DND-41 (cell line): Measurements from ENCODE around the gene TSPOAP1.

Experiments
- ATAC-seq: fragments of 200-7000 bp; cut with Tn5 transposase; 3 replicates; pipeline ENCODE4 v1.9.1; 2021; ENCODE audit warnings: low read depth; ENCODE audit not compliant: insufficient read depth
- DNase-seq: peaks from one replicate; pipeline ENCODE4 v3.0.0-alpha.2; 2020
- H2AFZ ChIP-seq: 2 replicates; pipeline ENCODE4 v1.6.0; 2012; ENCODE audit warnings: low read depth, low read length
- H3K27ac ChIP-seq: 2 replicates; pipeline ENCODE4 v1.5.1; 2012; ENCODE audit warnings: low read length, inconsistent platforms
- H3K27me3 ChIP-seq: fragments of 200-600 bp; sonication (generic); 2 replicates; pipeline ENCODE4 v1.6.0; 2012; ENCODE audit warnings: low read length, mild to moderate bottlenecking, inconsistent platforms; ENCODE audit not compliant: insufficient read depth, poor library complexity
- H3K36me3 ChIP-seq: 2 replicates; pipeline ENCODE4 v1.5.1; 2012; ENCODE audit warnings: low read length, inconsistent platforms; ENCODE audit not compliant: insufficient read depth
- H3K4me1 ChIP-seq: 2 replicates; pipeline ENCODE4 v1.5.1; 2012; ENCODE audit warnings: mild to moderate bottlenecking, low read length; ENCODE audit not compliant: insufficient read depth
- H3K4me2 ChIP-seq: 2 replicates; pipeline ENCODE4 v1.6.0; 2012; ENCODE audit warnings: mild to moderate bottlenecking, moderate library complexity, low read length, inconsistent platforms; ENCODE audit not compliant: insufficient read depth
- H3K4me3 ChIP-seq, 2 experiments: fragments of 200-600 bp in 1 of 2; shearing (Covaris generic) in 1 of 2; 2 replicates each; pipeline ENCODE4 v1.5.1; 2012 to 2016; ENCODE audit warnings: inconsistent platforms in 2 of 2, low read length in 2 of 2, mild to moderate bottlenecking in 2 of 2, low read depth in 1 of 2, moderate library complexity in 1 of 2
- H3K79me2 ChIP-seq: 2 replicates; pipeline ENCODE4 v1.6.0; 2012; ENCODE audit warnings: low read length, inconsistent platforms; ENCODE audit not compliant: insufficient read depth
- H3K9ac ChIP-seq: 2 replicates; pipeline ENCODE4 v1.6.0; 2012; ENCODE audit warnings: low read depth, mild to moderate bottlenecking, inconsistent platforms, low read length, moderate library complexity
- H3K9me3 ChIP-seq: 2 replicates; pipeline ENCODE4 v1.5.1; 2012; ENCODE audit warnings: low read length, moderate library complexity, mild to moderate bottlenecking, inconsistent platforms; ENCODE audit not compliant: insufficient read depth, severe bottlenecking
- H4K20me1 ChIP-seq: 2 replicates; pipeline ENCODE4 v1.6.0; 2012; ENCODE audit warnings: low read length; ENCODE audit not compliant: insufficient read depth
- EZH2 ChIP-seq: IDR thresholded peaks from 3 replicates; pipeline ENCODE4 v1.6.1; 2012; ENCODE audit warnings: borderline replicate concordance, low read depth, mild to moderate bottlenecking, moderate library complexity, low read length, inconsistent platforms; ENCODE audit not compliant: severe bottlenecking
- TF ChIP-seq, protein P1 (sequence below): IDR thresholded peaks from 2 replicates; pipeline ENCODE4 v1.5.1; 2012; ENCODE audit warnings: borderline replicate concordance, low read length, moderate library complexity, mild to moderate bottlenecking; ENCODE audit not compliant: poor library complexity, severe bottlenecking; ENCODE audit errors: extremely low read depth

TSPOAP1 gene

GRCh38 chr17:58268326-58268725 lies 60.3 kb downstream of the TSPOAP1 start:
- no peaks in the 10 kb centered on the region for H3K9me3 ChIP-seq
- H3K4me3 ChIP-seq = no peak overlapping the region
- H3K9ac ChIP-seq = no peak overlapping the region
- peaks cover 33% of the 10 kb centered on the region for H3K27me3 ChIP-seq
- H3K27ac ChIP-seq = no peak overlapping the region
- no peak for DNase-seq
- no peaks in the 10 kb centered on the region for H3K79me2 ChIP-seq
- no peak overlapping the region for H2AFZ ChIP-seq
- TF ChIP-seq, protein P1, sequence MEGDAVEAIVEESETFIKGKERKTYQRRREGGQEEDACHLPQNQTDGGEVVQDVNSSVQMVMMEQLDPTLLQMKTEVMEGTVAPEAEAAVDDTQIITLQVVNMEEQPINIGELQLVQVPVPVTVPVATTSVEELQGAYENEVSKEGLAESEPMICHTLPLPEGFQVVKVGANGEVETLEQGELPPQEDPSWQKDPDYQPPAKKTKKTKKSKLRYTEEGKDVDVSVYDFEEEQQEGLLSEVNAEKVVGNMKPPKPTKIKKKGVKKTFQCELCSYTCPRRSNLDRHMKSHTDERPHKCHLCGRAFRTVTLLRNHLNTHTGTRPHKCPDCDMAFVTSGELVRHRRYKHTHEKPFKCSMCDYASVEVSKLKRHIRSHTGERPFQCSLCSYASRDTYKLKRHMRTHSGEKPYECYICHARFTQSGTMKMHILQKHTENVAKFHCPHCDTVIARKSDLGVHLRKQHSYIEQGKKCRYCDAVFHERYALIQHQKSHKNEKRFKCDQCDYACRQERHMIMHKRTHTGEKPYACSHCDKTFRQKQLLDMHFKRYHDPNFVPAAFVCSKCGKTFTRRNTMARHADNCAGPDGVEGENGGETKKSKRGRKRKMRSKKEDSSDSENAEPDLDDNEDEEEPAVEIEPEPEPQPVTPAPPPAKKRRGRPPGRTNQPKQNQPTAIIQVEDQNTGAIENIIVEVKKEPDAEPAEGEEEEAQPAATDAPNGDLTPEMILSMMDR = no peak
- TF ChIP-seq EZH2 = no peak
- H3K36me3 ChIP-seq = no peaks in the 10 kb centered on the region
- H3K4me2 ChIP-seq = no peak overlapping the region
- H4K20me1 ChIP-seq = no peaks in the 10 kb centered on the region
- no peaks in the 10 kb centered on the region for H3K4me1 ChIP-seq
- no peak for ATAC-seq

DNA sequence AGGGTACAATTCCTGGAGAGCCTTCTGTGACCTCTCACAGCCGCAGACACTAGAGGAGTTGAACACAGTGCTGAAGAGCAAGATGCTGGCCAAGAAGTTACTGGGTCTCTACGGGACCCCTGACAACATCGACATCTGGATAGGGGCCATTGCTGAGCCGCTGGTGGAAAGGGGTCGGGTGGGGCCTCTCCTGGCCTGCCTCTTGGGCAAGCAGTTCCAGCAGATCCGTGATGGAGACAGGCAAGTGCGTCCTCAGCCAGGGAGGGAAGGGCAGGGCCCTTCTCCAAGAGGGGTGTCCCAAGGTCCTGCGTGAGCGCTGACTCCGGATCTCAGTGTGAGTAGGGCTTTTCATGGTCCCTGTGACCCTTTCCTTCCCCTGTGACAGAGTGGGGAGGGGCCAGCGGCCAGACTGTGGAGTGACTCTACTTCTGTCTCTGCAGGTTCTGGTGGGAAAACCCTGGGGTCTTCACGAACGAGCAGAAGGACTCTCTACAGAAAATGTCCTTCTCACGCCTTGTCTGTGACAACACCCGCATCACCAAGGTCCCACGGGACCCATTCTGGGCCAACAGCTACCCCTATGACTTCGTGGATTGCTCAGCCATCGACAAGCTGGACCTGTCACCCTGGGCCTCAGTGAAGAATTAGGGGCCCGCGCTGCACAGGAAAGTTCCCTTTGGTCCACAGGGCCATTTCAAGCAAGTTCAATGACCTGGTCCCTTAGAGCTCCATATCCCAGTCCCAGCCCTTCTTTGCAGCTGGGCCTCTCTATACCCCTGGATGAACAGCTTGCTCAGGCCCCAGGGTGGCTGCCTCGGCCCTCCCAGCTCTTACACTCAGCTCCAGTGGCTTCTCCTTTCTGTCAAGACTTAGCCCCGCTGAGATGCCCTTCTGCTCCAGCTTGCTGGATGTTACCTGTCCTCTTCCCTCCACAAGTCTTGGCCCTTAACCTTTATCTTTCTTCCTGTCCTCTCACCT lies 61.0 kb downstream of the TSPOAP1 start:
- ATAC-seq (no peak), DNase-seq (no peak)
- Histone ChIP-seq H3K36me3 (no peaks in the 10 kb centered on the region), H3K9ac (no peak overlapping the region), H3K79me2 (no peaks in the 10 kb centered on the region), H3K4me2 (no peak overlapping the region), H4K20me1 (no peaks in the 10 kb centered on the region), H3K4me1 (no peaks in the 10 kb centered on the region), H2AFZ (no peak overlapping the region), H3K4me3 (no peak overlapping the region), H3K27ac (no peak overlapping the region), H3K9me3 (no peaks in the 10 kb centered on the region), H3K27me3 (peaks cover 39% of the 10 kb centered on the region)
- no peak for TF ChIP-seq EZH2
- TF ChIP-seq, protein P1 = no peak

- no peak overlapping the region for H3K4me2 ChIP-seq
- no peak for TF ChIP-seq EZH2
- TF ChIP-seq, protein P1 = no peak
- H3K9me3 ChIP-seq = no peaks in the 10 kb centered on the region
- no peak overlapping the region for H3K4me3 ChIP-seq
- H4K20me1 ChIP-seq = no peaks in the 10 kb centered on the region
- peaks cover 50% of the 10 kb centered on the region for H3K27me3 ChIP-seq
- no peak overlapping the region for H2AFZ ChIP-seq
- ATAC-seq (no peak), DNase-seq (no peak)
- H3K79me2 ChIP-seq = no peaks in the 10 kb centered on the region
- H3K4me1 ChIP-seq = no peaks in the 10 kb centered on the region
- H3K27ac ChIP-seq = no peak overlapping the region
- H3K9ac ChIP-seq = no peak overlapping the region
- no peaks in the 10 kb centered on the region for H3K36me3 ChIP-seq
Measured at GRCh38 chr17:58265902-58266875, 62.4 kb downstream of the TSPOAP1 start.
